ENCODE results near the gene BNC2. TPM values are rescaled to one million over a fixed set of nuclear protein-coding genes. Genes with fewer than 3 reads are reported as not detected.

BNC2 gene
- total and polyA plus RNA-seq, 8 donors = 0.28 to 7.6 (median 0.99) TPM

GRCh38 chr9:16879416-16879815 is 8.9 kb upstream of the BNC2 start:
- no peaks in the 10 kb centered on the region for H3K4me1 ChIP-seq
- intact Hi-C loops (cut with DNase I) = no loop called here
- no peak overlapping the region for H3K4me3 ChIP-seq
- H3K27ac ChIP-seq = no peak overlapping the region
- 30 to 50% methylated on average over 2 of the region's 2 CpGs for WGBS, 2 donors
- DNase-seq (no peak), FAIRE-seq (no peak), ATAC-seq (no peak)
- H3K36me3 ChIP-seq = no peaks in the 10 kb centered on the region
- H3K27me3 ChIP-seq = no peaks in the 10 kb centered on the region
- H3K9me3 ChIP-seq = no peaks in the 10 kb centered on the region
- TF ChIP-seq, protein P1, sequence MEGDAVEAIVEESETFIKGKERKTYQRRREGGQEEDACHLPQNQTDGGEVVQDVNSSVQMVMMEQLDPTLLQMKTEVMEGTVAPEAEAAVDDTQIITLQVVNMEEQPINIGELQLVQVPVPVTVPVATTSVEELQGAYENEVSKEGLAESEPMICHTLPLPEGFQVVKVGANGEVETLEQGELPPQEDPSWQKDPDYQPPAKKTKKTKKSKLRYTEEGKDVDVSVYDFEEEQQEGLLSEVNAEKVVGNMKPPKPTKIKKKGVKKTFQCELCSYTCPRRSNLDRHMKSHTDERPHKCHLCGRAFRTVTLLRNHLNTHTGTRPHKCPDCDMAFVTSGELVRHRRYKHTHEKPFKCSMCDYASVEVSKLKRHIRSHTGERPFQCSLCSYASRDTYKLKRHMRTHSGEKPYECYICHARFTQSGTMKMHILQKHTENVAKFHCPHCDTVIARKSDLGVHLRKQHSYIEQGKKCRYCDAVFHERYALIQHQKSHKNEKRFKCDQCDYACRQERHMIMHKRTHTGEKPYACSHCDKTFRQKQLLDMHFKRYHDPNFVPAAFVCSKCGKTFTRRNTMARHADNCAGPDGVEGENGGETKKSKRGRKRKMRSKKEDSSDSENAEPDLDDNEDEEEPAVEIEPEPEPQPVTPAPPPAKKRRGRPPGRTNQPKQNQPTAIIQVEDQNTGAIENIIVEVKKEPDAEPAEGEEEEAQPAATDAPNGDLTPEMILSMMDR (IDR thresholded peaks at IDR 0.05) = no peak

- ATAC-seq = no peak
- FAIRE-seq = no peak
- Histone ChIP-seq H3K9me3 (no peaks in the 10 kb centered on the region), H3K4me3 (no peak overlapping the region), H3K27ac (no peak overlapping the region), H3K36me3 (no peaks in the 10 kb centered on the region), H3K27me3 (peaks cover 0 to 5% (median 0%) of the 10 kb centered on the region in 4 donors), H3K4me1 (no peaks in the 10 kb centered on the region)
- peak in 1 of 6 donors; percentile 62 for DNase-seq
- intact Hi-C loops (cut with DNase I) = no loop called here
- WGBS, 2 donors = 77 to 78% methylated on average over 19 of the region's 19 CpGs
- TF ChIP-seq, protein P1 (IDR thresholded peaks at IDR 0.05) = no peak
Observed at GRCh38 chr9:16877256-16877655, 6.8 kb upstream of the BNC2 start.

- Histone ChIP-seq H3K36me3 (no peaks in the 10 kb centered on the region), H3K4me1 (no peaks in the 10 kb centered on the region), H3K27ac (no peak overlapping the region), H3K9me3 (no peaks in the 10 kb centered on the region), H3K27me3 (peaks cover 0 to 7% (median 0%) of the 10 kb centered on the region in 4 donors), H3K4me3 (no peak overlapping the region)
- intact Hi-C loops (cut with DNase I) = no loop called here
- no peak for FAIRE-seq
- no peak for DNase-seq
- WGBS, 2 donors = 72 to 80% methylated on average over 6 of the region's 6 CpGs
- TF ChIP-seq, protein P1 (IDR thresholded peaks at IDR 0.05) = no peak
- ATAC-seq = no peak
Observed at GRCh38 chr9:16873126-16873802, 2.8 kb upstream of the BNC2 start.

- intact Hi-C loops (cut with DNase I) = no loop called here
- H3K27ac ChIP-seq = peak overlapping the region in 2 of 4 donors; percentile 1 to 66
- peak in 3 of 6 donors; percentile 45 to 69 (median 68) for DNase-seq
- H3K27me3 ChIP-seq = peaks cover 0 to 7% (median 0%) of the 10 kb centered on the region in 4 donors
- peak in 3 of 4 donors; percentile 58 to 73 (median 59) for ATAC-seq
- TF ChIP-seq, protein P1 (IDR thresholded peaks at IDR 0.05) = no peak
- no peaks in the 10 kb centered on the region for H3K36me3 ChIP-seq
- 0 to 1% methylated on average over 50 to 63 of the region's 63 CpGs for WGBS, 2 donors
- H3K9me3 ChIP-seq = no peaks in the 10 kb centered on the region
- no peaks in the 10 kb centered on the region for H3K4me1 ChIP-seq
- H3K4me3 ChIP-seq = peak overlapping the region; percentile 18 to 59 (median 36)
- no peak for FAIRE-seq
Observed at GRCh38 chr9:16871336-16872151, 1.1 kb upstream of the BNC2 start.
